Suprapubic skin (tissue), 4 donors: ENCODE data around the gene ATXN7L1.

ENCODE experiments used
- EP300 ChIP-seq: sonication (generic); formaldehyde crosslinking; IDR thresholded peaks from one replicate; pipeline ENCODE4 v1.6.1; 2017; ENCODE audit warnings: antibody characterized with exemption
- POLR2A ChIP-seq, 2 donors: fragments of 450-650 bp; IDR thresholded peaks; one replicate each; pipeline ENCODE4 v1.6.1; 2017; ENCODE audit warnings: antibody characterized with exemption in 2 of 2, mild to moderate bottlenecking in 2 of 2, moderate library complexity in 2 of 2
- POLR2AphosphoS5 ChIP-seq, 3 donors: sonication (generic); formaldehyde crosslinking; IDR thresholded peaks; one replicate each; pipeline ENCODE4 v1.6.1; 2017; ENCODE audit warnings: antibody characterized with exemption in 3 of 3
- TF ChIP-seq, protein P1 (sequence below), 2 donors: fragments of 200-600 bp in 1 of 2; fragments of 450-650 bp in 1 of 2; sonication (generic) in 1 of 2; IDR thresholded peaks; one replicate each; pipeline ENCODE4 v1.5.1; 2016 to 2019; ENCODE audit warnings: antibody characterized with exemption in 2 of 2, mild to moderate bottlenecking in 1 of 2, moderate library complexity in 1 of 2

DNA sequence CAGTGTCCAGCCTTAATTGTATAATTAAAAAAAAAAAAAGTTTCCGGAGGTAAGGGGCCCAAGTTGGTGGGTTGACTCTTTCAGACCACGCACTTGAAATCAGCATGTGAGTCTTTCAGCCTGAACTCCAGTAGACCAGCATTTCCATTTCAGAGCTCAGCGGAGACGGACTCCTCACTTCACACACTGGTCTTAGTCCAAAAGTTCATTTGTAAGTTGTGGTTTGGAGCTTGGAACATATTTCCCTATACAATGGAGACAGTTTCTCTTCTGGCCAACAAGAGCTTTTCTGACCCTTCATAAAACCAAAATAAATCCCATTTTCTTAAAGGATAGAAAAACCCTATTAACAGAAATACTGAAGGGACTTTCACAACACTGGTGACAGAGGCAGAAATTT lies 41.0 kb downstream of the ATXN7L1 start:
- TF ChIP-seq, protein P1, sequence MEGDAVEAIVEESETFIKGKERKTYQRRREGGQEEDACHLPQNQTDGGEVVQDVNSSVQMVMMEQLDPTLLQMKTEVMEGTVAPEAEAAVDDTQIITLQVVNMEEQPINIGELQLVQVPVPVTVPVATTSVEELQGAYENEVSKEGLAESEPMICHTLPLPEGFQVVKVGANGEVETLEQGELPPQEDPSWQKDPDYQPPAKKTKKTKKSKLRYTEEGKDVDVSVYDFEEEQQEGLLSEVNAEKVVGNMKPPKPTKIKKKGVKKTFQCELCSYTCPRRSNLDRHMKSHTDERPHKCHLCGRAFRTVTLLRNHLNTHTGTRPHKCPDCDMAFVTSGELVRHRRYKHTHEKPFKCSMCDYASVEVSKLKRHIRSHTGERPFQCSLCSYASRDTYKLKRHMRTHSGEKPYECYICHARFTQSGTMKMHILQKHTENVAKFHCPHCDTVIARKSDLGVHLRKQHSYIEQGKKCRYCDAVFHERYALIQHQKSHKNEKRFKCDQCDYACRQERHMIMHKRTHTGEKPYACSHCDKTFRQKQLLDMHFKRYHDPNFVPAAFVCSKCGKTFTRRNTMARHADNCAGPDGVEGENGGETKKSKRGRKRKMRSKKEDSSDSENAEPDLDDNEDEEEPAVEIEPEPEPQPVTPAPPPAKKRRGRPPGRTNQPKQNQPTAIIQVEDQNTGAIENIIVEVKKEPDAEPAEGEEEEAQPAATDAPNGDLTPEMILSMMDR (IDR thresholded peaks at IDR 0.05), result no peak
- TF ChIP-seq POLR2A (IDR thresholded peaks at IDR 0.05) (no peak), EP300 (no peak), POLR2AphosphoS5 (IDR thresholded peaks at IDR 0.05) (no peak)
